Fibroblast of the aortic adventitia (primary cell): ENCODE results near the gene PARP16. TPM values are rescaled to one million over a fixed set of nuclear protein-coding genes. Genes with fewer than 3 reads are reported as not detected.

Experiments
- DNase-seq: peaks from one replicate; pipeline ENCODE4 v3.0.0-alpha.2; 2010; ENCODE audit warnings: low read depth
- H3K4me3 ChIP-seq: 2 replicates; pipeline ENCODE4 v1.5.1; 2011; ENCODE audit warnings: low read depth, mild to moderate bottlenecking, control low read depth, low read length, moderate library complexity
- total RNA-seq: library from RNA; depleted of rRNA; stranded (reverse); fragments of >200 nt; gene quantifications from 2 replicates; pipeline ENCODE4 v1.2.3, GENCODE V29; 2012; ENCODE audit warnings: low replicate concordance
- TF ChIP-seq, protein P1 (sequence below): IDR thresholded peaks from 2 replicates; pipeline ENCODE4 v1.5.1; 2011; ENCODE audit warnings: mild to moderate bottlenecking, low read length, control low read depth, inconsistent platforms; ENCODE audit not compliant: insufficient read depth

Gene PARP16
- total RNA-seq, 1 donor, result 4.7 TPM

DNA sequence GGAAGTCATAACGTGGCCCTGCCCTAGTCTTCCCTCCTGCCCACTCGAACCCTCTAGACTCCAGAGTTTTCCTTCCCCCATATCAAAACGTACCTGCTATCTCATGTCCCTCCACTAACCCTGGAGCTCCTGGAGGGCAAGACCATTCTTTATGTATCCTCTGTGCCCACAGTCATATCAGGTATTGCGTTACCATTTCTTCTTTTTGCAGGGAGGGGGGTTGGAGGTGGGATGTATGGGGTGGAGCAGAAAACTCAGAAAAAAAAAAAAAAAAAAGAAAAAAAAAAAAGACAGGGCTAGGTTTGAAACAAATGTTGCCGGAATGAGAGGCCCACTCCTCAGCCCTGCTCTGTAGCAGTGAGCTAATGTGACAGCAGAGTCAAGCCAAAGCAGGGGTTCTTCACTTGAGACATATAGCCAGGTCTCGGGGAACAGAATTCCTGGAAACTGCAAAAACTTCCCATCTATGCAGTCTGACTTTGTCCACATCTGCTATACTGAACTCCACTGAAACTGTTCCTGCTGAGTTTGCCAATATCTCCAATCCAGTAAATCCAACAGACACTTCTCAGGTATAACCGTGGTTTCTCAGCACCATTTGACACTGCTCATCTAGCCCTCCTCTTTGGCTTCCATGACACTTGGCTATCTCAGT, 31.1 kb downstream of the PARP16 start:
- no peak for DNase-seq
- H3K4me3 ChIP-seq, result no peak overlapping the region
- TF ChIP-seq, protein P1, sequence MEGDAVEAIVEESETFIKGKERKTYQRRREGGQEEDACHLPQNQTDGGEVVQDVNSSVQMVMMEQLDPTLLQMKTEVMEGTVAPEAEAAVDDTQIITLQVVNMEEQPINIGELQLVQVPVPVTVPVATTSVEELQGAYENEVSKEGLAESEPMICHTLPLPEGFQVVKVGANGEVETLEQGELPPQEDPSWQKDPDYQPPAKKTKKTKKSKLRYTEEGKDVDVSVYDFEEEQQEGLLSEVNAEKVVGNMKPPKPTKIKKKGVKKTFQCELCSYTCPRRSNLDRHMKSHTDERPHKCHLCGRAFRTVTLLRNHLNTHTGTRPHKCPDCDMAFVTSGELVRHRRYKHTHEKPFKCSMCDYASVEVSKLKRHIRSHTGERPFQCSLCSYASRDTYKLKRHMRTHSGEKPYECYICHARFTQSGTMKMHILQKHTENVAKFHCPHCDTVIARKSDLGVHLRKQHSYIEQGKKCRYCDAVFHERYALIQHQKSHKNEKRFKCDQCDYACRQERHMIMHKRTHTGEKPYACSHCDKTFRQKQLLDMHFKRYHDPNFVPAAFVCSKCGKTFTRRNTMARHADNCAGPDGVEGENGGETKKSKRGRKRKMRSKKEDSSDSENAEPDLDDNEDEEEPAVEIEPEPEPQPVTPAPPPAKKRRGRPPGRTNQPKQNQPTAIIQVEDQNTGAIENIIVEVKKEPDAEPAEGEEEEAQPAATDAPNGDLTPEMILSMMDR, result no peak

DNA sequence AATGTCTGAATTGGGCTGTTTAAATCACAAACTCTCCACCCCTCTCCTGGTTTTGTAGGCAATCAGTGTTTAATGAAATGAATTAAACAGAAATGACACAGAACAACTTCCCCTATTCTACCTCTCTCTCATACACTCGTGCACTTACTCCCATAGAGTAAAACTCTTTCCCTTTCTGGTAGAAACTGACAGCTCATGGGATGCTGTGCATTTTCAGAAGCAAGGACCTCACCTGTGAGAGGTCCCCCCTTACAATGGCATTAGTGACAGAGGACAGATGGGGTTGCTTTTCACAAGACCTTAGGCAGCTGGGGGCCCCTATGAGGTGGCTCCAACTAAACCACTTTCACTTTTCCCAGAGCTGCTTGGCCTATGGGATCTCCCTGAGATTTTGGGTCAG, 31.9 kb downstream of the PARP16 start:
- DNase-seq, result no peak
- TF ChIP-seq, protein P1, result no peak

DNA sequence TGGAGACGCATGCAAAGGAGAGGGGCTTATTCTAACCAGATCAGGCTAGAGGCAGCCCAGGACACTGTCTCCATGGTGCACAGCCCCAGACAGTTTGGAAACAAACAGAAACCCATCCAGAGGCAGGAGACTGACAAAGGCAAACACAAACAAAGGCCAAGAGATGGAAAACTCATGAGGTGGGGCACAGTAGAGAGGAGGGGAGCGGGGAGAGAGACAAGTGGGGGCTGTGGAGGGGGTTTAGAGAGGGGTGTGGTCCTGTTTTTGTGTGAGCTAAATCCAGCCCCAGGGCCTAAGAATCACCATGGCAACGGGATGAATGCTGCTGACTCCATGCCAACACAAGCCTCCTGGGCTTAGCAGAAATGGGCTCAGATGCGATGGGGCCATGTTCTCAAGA, 32.3 kb downstream of the PARP16 start:
- TF ChIP-seq, protein P1, result no peak
- peak; percentile 20 for DNase-seq
- no peak overlapping the region for H3K4me3 ChIP-seq

More for the DNA sequence above, 31.9 kb downstream of the PARP16 start:
- no peak overlapping the region for H3K4me3 ChIP-seq

DNA sequence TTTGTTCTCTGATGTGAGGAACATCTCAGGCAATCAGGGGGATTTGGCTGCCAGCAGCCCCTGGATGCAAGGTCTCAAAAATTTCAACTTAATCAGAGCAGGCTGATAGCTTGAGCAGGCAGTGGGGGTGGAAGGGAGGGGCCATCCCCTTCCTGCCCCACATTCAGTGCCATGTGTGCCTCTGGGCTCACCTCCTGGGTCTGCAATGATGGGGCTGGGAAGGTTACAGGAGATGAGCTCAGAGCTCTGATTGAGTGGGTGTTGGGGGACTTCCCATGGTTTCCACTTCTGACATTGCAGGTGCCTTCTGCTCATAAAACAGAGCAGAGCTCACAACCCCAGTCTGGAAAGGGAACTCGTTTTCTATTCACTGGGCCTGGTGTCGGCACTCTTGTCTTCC, 37.0 kb downstream of the PARP16 start:
- DNase-seq, result no peak
- H3K4me3 ChIP-seq, result no peak overlapping the region
- TF ChIP-seq, protein P1, result no peak

DNA sequence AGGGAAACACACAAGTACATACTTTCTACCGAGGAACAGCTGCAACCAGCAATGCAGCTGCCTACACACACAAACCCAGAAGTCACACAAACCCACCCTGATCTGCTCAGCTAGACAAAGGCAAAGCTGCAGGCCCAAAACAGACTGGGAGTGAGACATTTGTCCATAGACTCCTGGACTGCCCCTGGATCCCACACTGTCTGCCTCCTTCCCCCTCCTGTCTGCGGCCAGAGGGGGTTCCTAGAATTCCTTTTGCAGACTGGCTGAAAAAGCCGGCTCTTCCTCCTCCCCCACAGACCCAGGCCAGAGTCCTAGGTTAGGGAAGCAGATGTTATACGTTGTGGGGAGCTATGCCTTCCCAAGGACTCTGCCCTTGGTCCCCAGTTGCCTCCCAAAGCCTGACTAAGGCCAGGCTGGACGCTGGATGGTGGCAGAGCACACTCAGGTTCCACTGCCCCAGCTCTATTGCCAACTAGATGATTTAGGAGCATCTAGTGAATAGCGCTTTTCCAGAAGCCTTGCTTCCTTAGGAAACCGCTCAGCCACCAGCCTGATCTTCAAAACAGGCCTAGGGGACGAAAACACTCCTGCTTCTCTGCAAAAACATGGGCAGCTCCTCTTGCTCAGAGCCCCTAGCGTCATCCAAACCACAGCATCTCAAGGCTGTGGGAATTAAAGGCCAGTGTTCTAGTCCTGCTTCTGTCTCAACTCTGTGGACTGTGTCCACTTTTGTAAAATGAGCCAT, 38.0 kb downstream of the PARP16 start:
- TF ChIP-seq, protein P1, result no peak
- no peak for DNase-seq
- no peak overlapping the region for H3K4me3 ChIP-seq

DNA sequence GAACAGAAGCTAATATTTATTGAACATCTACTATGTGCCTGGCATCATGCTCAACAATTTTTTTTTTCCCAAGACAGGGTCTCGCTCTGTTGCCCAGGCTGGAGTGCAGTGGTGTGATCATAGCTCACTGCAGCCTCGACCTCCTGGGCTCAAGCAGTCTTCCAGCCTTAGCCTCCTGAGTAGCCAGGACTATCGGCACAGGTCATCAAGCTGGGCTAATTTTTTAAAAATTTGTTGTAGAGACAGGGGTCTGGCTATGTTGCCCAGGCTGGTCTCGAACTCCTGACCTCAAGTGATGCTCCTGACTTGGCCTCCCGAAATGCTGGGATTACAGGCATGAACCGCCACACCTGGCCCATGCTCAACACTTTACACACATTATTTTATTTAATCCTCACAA, 39.7 kb downstream of the PARP16 start:
- H3K4me3 ChIP-seq, result no peak overlapping the region
- DNase-seq, result no peak
- TF ChIP-seq, protein P1, result no peak
